NB4 (cell line): ENCODE results near the gene CNTN5.

Experiments used
- CTCF ChIP-seq: IDR thresholded peaks from one replicate; pipeline ENCODE4 v1.5.1; 2012; ENCODE audit warnings: low read depth, low read length
- MAX ChIP-seq: IDR thresholded peaks from 2 replicates; pipeline ENCODE4 v1.6.1; 2011; ENCODE audit warnings: low read depth, low read length
- MYC ChIP-seq: IDR thresholded peaks from 2 replicates; pipeline ENCODE4 v1.6.1; 2011; ENCODE audit warnings: low read depth, low read length
- POLR2A ChIP-seq: IDR thresholded peaks from 2 replicates; pipeline ENCODE4 v1.6.1; 2011; ENCODE audit warnings: mild to moderate bottlenecking; ENCODE audit not compliant: insufficient read length; ENCODE audit errors: extremely low read depth

- TF ChIP-seq CTCF: no peak
- no peak for TF ChIP-seq MYC
- no peak for TF ChIP-seq MAX
- TF ChIP-seq POLR2A: no peak
These were observed 1376.7 kb downstream of the CNTN5 start for GRCh38 chr11:100397401-100397800.
